K562 (cell line): ENCODE data around the gene OR13C4. TPM values are rescaled to one million over a fixed set of nuclear protein-coding genes. Genes with fewer than 3 reads are reported as not detected.

Source experiments
- ATAC-seq: fragments of 200-7000 bp; cut with Tn5 transposase; 3 replicates; pipeline ENCODE4 v1.9.1; 2020; ENCODE audit warnings: moderate library complexity
- BruUV-seq: library from RNA; stranded (reverse); fragments of 400-500 nt; replicated peaks from 2 replicates; lab custom pipeline; 2021; lab: Mats Ljungman, UMichigan
- CTCF ChIA-PET: fragments of 300-600 bp; formaldehyde crosslinking; extraction: SDS; loops from one replicate; lab custom pipeline; 2021; ENCODE audit warnings: low intra/inter-chr PET ratio; lab: Yijun Ruan, JAX
- POLR2A ChIA-PET: fragments of 300-600, 350-650 bp; sonication (Branson Sonifier 250); formaldehyde crosslinking; extraction: SDS; loops from one replicate; lab custom pipeline; 2021; ENCODE audit warnings: antibody characterized with exemption, inconsistent platforms; lab: Yijun Ruan, JAX
- DNase-seq, 4 experiments: peaks; one replicate each; pipeline versions ENCODE4 v3.0.0 to v3.0.0-alpha.2; 2011 to 2018; ENCODE audit warnings: low spot score in 3 of 4, mixed read lengths in 3 of 4; ENCODE audit errors: extremely low read depth in 1 of 4
- FAIRE-seq: peaks from 2 replicates; lab custom pipeline; 2011; peaks lifted over from hg19 to GRCh38; lab: Jason Lieb, UNC
- H2AFZ ChIP-seq: 2 replicates; pipeline ENCODE4 v1.6.0; 2011; ENCODE audit warnings: low read depth, low read length, control low read depth, inconsistent platforms
- H3K27ac ChIP-seq: fragments of 200-600 bp; 3 replicates; pipeline ENCODE4 v1.8.0; 2011; ENCODE audit warnings: low read depth, mild to moderate bottlenecking, control low read depth, inconsistent platforms, low read length, moderate library complexity, mixed read lengths; ENCODE audit errors: extremely low read depth
- H3K27me3 ChIP-seq, 2 experiments: fragments of 300-600 bp in 1 of 2; 2 replicates in 1 of 2; 3 replicates in 1 of 2; pipeline versions ENCODE4 v1.6.0 to v1.8.0; 2011; ENCODE audit warnings: inconsistent platforms in 2 of 2, low read length in 2 of 2, mild to moderate bottlenecking in 1 of 2, mixed read lengths in 1 of 2, moderate library complexity in 1 of 2; ENCODE audit not compliant: control insufficient read depth in 2 of 2, insufficient read depth in 2 of 2
- H3K36me3 ChIP-seq: fragments of 300-600 bp; 3 replicates; pipeline ENCODE4 v1.8.0; 2011; ENCODE audit warnings: mild to moderate bottlenecking, low read length, inconsistent platforms; ENCODE audit not compliant: control insufficient read depth, insufficient read depth
- H3K4me1 ChIP-seq, 2 experiments: fragments of 200-600 bp in 1 of 2; replicated peaks in 1 of 2; 2 replicates in 1 of 2; 3 replicates in 1 of 2; pipeline versions ENCODE4 v1.5.1 to v1.8.0; 2011; ENCODE audit warnings: inconsistent platforms in 2 of 2, low read length in 2 of 2, mild to moderate bottlenecking in 1 of 2, mixed read lengths in 1 of 2, moderate library complexity in 1 of 2; ENCODE audit not compliant: control insufficient read depth in 2 of 2, insufficient read depth in 2 of 2
- H3K4me2 ChIP-seq: 2 replicates; pipeline ENCODE4 v1.6.1; 2011; ENCODE audit warnings: low read length, control low read depth, inconsistent platforms, mixed read lengths; ENCODE audit not compliant: insufficient read depth
- H3K4me3 ChIP-seq: fragments of 200-600 bp; sonication (generic), shearing (Covaris generic); 2 replicates; pipeline ENCODE4 v1.5.1; 2016; ENCODE audit warnings: control low read depth, inconsistent platforms
- H3K79me2 ChIP-seq: fragments of 200-600 bp; 3 replicates; pipeline ENCODE4 v1.8.0; 2011; ENCODE audit warnings: low read length, inconsistent platforms; ENCODE audit not compliant: control insufficient read depth, insufficient read depth
- H3K9ac ChIP-seq, 2 experiments: 2 replicates each; pipeline versions ENCODE4 v1.6.0 to v1.6.1; 2011; ENCODE audit warnings: low read depth in 2 of 2, low read length in 2 of 2, control low read depth in 1 of 2, inconsistent platforms in 1 of 2, mild to moderate bottlenecking in 1 of 2, mixed read lengths in 1 of 2; ENCODE audit not compliant: insufficient read depth in 1 of 2
- H3K9me1 ChIP-seq: one replicate; pipeline ENCODE4 v1.6.0; 2011; ENCODE audit warnings: inconsistent platforms, mild to moderate bottlenecking, low read length, moderate library complexity; ENCODE audit not compliant: control insufficient read depth, insufficient read depth
- H3K9me3 ChIP-seq: replicated peaks from 2 replicates; pipeline ENCODE4 v1.5.1; 2011; ENCODE audit warnings: low read depth, low read length, inconsistent platforms; ENCODE audit not compliant: control insufficient read depth, insufficient read depth
- H4K20me1 ChIP-seq: replicated peaks from 2 replicates; pipeline ENCODE4 v1.6.1; 2011; ENCODE audit warnings: low read length, inconsistent platforms, mixed read lengths; ENCODE audit not compliant: control insufficient read depth, insufficient read depth
- CEBPG ChIP-seq, 3 experiments: fragments of 200-800 bp in 1 of 3; sonication (Bioruptor generic) in 1 of 3; sonication (generic) in 1 of 3; formaldehyde crosslinking in 1 of 3; IDR thresholded peaks in 2 of 3; conservative IDR thresholded peaks in 1 of 3; 2 replicates each; pipeline versions ENCODE4 v1.6.1 to v1.8.0; 2016 to 2022; ENCODE audit warnings: missing compliant biosample characterization in 2 of 3, missing genetic modification characterization in 2 of 3, mild to moderate bottlenecking in 1 of 3, missing genetic modification reagents in 1 of 3
- DIDO1 ChIP-seq: fragments of 450-650 bp; IDR thresholded peaks from 2 replicates; pipeline ENCODE4 v1.6.1; 2016; ENCODE audit warnings: low read depth, missing biosample characterization, missing genetic modification characterization
- HDAC8 ChIP-seq: fragments of 450-650 bp; IDR thresholded peaks from 2 replicates; pipeline ENCODE4 v1.6.1; 2016; ENCODE audit warnings: mild to moderate bottlenecking, missing genetic modification characterization, moderate library complexity, missing compliant biosample characterization
- POLR3A ChIP-seq: IDR thresholded peaks from 2 replicates; pipeline ENCODE4 v1.6.1; 2011; ENCODE audit warnings: borderline replicate concordance, mild to moderate bottlenecking, moderate library complexity; ENCODE audit not compliant: insufficient read length, insufficient read depth; ENCODE audit errors: extremely low read depth
- PTTG1 ChIP-seq: fragments of 450-650 bp; IDR thresholded peaks from 2 replicates; pipeline ENCODE4 v1.6.1; 2016; ENCODE audit warnings: low read depth, mild to moderate bottlenecking, missing genetic modification characterization, missing compliant biosample characterization
- TAF1 ChIP-seq: IDR thresholded peaks from 2 replicates; pipeline ENCODE4 v1.6.1; 2011; ENCODE audit warnings: mild to moderate bottlenecking, low read length, moderate library complexity; ENCODE audit not compliant: insufficient read depth, control insufficient read depth, severe bottlenecking; ENCODE audit errors: extremely low read depth
- ZNF318 ChIP-seq, 2 experiments: fragments of 450-650 bp; IDR thresholded peaks; 2 replicates each; pipeline ENCODE4 v1.6.1; 2016; ENCODE audit warnings: mild to moderate bottlenecking in 2 of 2, borderline replicate concordance in 1 of 2, low read depth in 1 of 2, moderate library complexity in 1 of 2
- ZNF507 ChIP-seq: conservative IDR thresholded peaks from 2 replicates; pipeline ENCODE4 v1.6.1; 2017; ENCODE audit warnings: missing genetic modification characterization, missing compliant biosample characterization
- WGBS: fragments of 100-300 bp; shearing (Covaris generic); methylation state at CpG from one replicate; pipeline ENCODE4 v1.1.6; 2016; ENCODE audit warnings: low coverage, mixed read lengths; ENCODE audit not compliant: insufficient coverage; ENCODE audit errors: missing lambda C conversion rate; 5-methylcytosine and 5-hydroxymethylcytosine counted together
- in situ Hi-C: fragments of 300-500 bp; cut with MboI; formaldehyde crosslinking; loops from 4 replicates; pipeline ENCODE4 v1.15.0; 2018; ENCODE audit warnings: inconsistent platforms, mixed read lengths
- intact Hi-C: fragments of 100-400 bp; cut with micrococcal nuclease; formaldehyde crosslinking; loops from 2 replicates; pipeline ENCODE4 v1.14.2; 2022
- polyA plus RNA-seq, 8 experiments: library from polyadenylated mRNA; depleted of rRNA in 4 of 8; stranded (reverse) in 5 of 8; unstranded in 3 of 8; fragments of >200 nt; fragmentation: Nextera tagmentation in 2 of 8; fragmentation: Illumina TruSeq in 1 of 8; extraction: Ambion mirVana in 2 of 8; extraction: Trizol in 1 of 8; gene quantifications; 2 replicates each; pipeline versions ENCODE4 v1.2.1 to v1.2.3, GENCODE V29; 2011 to 2014; ENCODE audit warnings: inconsistent platforms in 1 of 8, missing spikeins in 1 of 8
- total RNA-seq, 7 experiments: library from RNA; depleted of rRNA in 6 of 7; stranded (reverse); fragments of >200 nt in 6 of 7; fragmentation: Illumina TruSeq in 2 of 7; extraction: Trizol in 2 of 7; gene quantifications; 2 replicates each; pipeline versions ENCODE4 v1.2.1 to v1.2.3, GENCODE V29; 2011 to 2021; ENCODE audit warnings: low replicate concordance in 1 of 7

The OR13C4 gene
- total and polyA plus RNA-seq, 9 of the 15 experiments (the other 6 are each of a cell fraction or from before 2014, with no cell fraction given): not detected

- ChIA-PET CTCF (no interaction called here), POLR2A (interaction anchor here (0.6 kb wide), 1 partner anchor 27 kb away, joined by 3 read pairs; no protein-coding TSS in a partner anchor)
- Histone ChIP-seq H3K9ac (no peak overlapping the region), H3K9me1 (no peaks in the 10 kb centered on the region), H4K20me1 (no peaks in the 10 kb centered on the region), H3K4me1 (no peaks in the 10 kb centered on the region), H3K27me3 (no peaks in the 10 kb centered on the region), H3K4me3 (no peak overlapping the region), H3K9me3 (no peaks in the 10 kb centered on the region; the same call in 1 of the 2 replicates), H3K79me2 (no peaks in the 10 kb centered on the region), H3K4me2 (no peak overlapping the region), H2AFZ (no peak overlapping the region), H3K36me3 (no peaks in the 10 kb centered on the region), H3K27ac (no peak overlapping the region)
- FAIRE-seq: no peak
- in situ Hi-C loops (no loop called here), intact Hi-C loops (no loop called here)
- ATAC-seq: no peak
- DNase-seq: no peak
- WGBS: 0% methylated on average over 1 of the region's 1 CpG
- no TSS peak for BruUV-seq
- TF ChIP-seq ZNF318 (IDR thresholded peaks at IDR 0.05; ENCODE audit: borderline replicate concordance in 1 of 2, low read depth in 1 of 2) (no peak), CEBPG (CRISPR knock-in tag; IDR thresholded peaks at IDR 0.05) (no peak), CEBPG (tag; conservative IDR thresholded peaks at IDR 0.05 in 1 of 2, IDR thresholded peaks at IDR 0.05 in 1 of 2) (no peak), HDAC8 (tag) (no peak), ZNF507 (no peak), DIDO1 (tag) (no peak), TAF1 (no peak), POLR3A (no peak), PTTG1 (no peak)
Observed at GRCh38 chr9:104564358-104564757, 37.3 kb upstream of the OR13C4 start.
